ENCODE results near the gene MRAP2.

MRAP2 gene

DNA sequence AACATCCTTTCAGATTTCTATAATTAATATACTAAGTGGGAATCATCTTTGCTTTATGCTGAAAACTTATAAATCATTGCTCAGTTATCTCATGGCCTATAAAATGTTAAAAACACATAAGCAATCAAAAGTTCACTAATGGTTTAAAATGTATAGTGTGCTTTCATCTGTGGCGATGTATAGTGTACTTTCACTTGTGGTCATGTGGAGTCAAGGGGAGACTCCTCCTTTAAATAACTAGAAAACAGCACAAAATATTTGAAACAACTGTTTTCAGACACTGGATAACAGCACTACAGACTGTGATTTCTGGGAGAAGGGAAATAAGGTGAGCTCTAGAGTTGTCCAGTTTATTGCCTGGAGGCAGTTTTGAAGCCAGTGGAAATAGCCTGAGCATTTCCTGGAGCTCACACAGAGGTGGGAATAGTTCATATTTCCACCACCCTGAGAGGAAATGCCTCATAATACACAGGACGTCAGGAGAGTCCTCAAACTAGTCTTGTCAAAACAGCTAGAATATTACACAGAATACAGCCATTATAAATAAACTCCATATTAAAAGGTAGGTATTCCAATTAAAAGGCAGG lies 104.5 kb downstream of the MRAP2 start:
- no peak for DNase-seq (ENCODE audit: low read depth, low spot score)
- no peak overlapping the region for H3K9ac ChIP-seq (ENCODE audit: insufficient read length, low read depth)
- TF ChIP-seq SUZ12 (IDR thresholded peaks at IDR 0.05; ENCODE audit: extremely low read depth, insufficient read depth, insufficient read length) (no peak), ZNF274 (IDR thresholded peaks at IDR 0.05; ENCODE audit: low read depth, low read length) (no peak), YY1 (IDR thresholded peaks at IDR 0.05; ENCODE audit: insufficient read depth, insufficient read length) (no peak)
- no peaks in the 10 kb centered on the region for H3K27me3 ChIP-seq (ENCODE audit: insufficient read depth, insufficient read length)
- H3K9me3 ChIP-seq (ENCODE audit: insufficient read depth, low read length) = peaks cover 14% of the 10 kb centered on the region; the same call in 1 of the 2 replicates
- H3K4me1 ChIP-seq (ENCODE audit: insufficient read depth, insufficient read length) = no peaks in the 10 kb centered on the region
- no peak overlapping the region for H3K4me3 ChIP-seq (ENCODE audit: insufficient read length, low read depth)
- peaks cover 3% of the 10 kb centered on the region for H3K36me3 ChIP-seq (ENCODE audit: insufficient read depth, insufficient read length, low read length)

GRCh38 chr6:84139311-84139710 lies 105.7 kb downstream of the MRAP2 start:
- TF ChIP-seq SUZ12 (IDR thresholded peaks at IDR 0.05; ENCODE audit: extremely low read depth, insufficient read depth, insufficient read length) (no peak), ZNF274 (IDR thresholded peaks at IDR 0.05; ENCODE audit: low read depth, low read length) (no peak), YY1 (IDR thresholded peaks at IDR 0.05; ENCODE audit: insufficient read depth, insufficient read length) (no peak)

More at GRCh38 chr6:84139311-84139710, 105.7 kb downstream of the MRAP2 start:
- Histone ChIP-seq H3K36me3 (ENCODE audit: insufficient read depth, insufficient read length, low read length) (peaks cover 3% of the 10 kb centered on the region), H3K9me3 (ENCODE audit: insufficient read depth, low read length) (peaks cover 3% of the 10 kb centered on the region; the same call in 1 of the 2 replicates), H3K4me1 (ENCODE audit: insufficient read depth, insufficient read length) (no peaks in the 10 kb centered on the region), H3K4me3 (ENCODE audit: insufficient read length, low read depth) (no peak overlapping the region), H3K9ac (ENCODE audit: insufficient read length, low read depth) (no peak overlapping the region), H3K27me3 (ENCODE audit: insufficient read depth, insufficient read length) (no peaks in the 10 kb centered on the region)
- no peak for DNase-seq (ENCODE audit: low read depth, low spot score)

Measured in NT2/D1 (cell line).